Measurements from ENCODE around the gene CDH4. TPM values are rescaled to one million over a fixed set of nuclear protein-coding genes. Genes with fewer than 3 reads are reported as not detected.

CDH4 gene
- total and polyA plus RNA-seq, 4 donors = 0.06 to 0.10 TPM; not detected in 2

GRCh38 chr20:61722146-61722678, 470.2 kb downstream of the CDH4 start:
- intact Hi-C loops (cut with DNase I) = no loop called here

DNA sequence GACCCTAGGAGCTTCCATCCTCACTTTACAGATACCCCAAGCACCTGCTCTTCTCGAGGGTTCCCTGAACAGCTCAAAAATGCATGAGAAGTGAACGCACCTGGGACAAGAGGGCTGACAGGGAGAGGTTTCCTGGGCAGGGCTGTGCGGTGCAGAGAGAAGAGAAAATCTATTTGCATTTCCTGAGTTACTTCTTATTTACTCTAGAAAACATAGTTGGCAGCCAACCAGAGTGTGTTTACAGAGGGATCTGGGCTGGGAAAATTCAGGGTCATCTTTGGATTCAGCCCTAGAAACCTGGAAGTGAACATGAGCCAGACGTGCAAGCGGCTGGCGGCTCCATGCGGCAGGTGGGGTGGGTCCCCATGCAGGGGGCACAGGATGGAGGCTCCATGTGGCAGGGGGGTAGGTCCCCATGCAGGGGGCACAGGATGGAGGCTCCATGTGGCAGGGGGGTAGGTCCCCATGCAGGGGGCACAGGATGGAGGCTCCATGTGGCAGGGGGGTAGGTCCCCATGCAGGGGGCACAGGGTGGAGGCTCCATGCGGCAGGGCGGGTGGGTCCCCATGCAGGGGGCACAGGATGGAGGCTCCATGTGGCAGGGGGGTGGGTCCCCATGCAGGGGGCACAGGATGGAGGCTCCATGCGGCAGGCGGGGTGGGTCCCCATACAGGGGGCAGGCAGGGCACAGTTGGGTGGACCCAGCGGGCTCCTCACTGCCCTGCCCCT, 471.6 kb downstream of the CDH4 start:
- WGBS, 2 donors = 68 to 81% methylated on average over 12 of the region's 12 CpGs
- Histone ChIP-seq H3K9me3 (ENCODE audit: control insufficient read depth, low read length) (peaks cover 3% of the 10 kb centered on the region), H3K27ac (ENCODE audit: low read depth in 1 of 2, low read length in 2 of 2) (no peak overlapping the region), H3K27me3 (ENCODE audit: control insufficient read depth in 1 of 2, insufficient read depth in 2 of 2, low read length in 1 of 2) (no peaks in the 10 kb centered on the region), H3K4me3 (ENCODE audit: low read length in 2 of 2) (no peak overlapping the region), H3K36me3 (ENCODE audit: control insufficient read depth in 1 of 2, insufficient read depth in 2 of 2, low read length in 1 of 2) (no peaks in the 10 kb centered on the region), H3K4me1 (ENCODE audit: control insufficient read depth in 1 of 2, insufficient read depth in 2 of 2, low read length in 2 of 2) (no peaks in the 10 kb centered on the region)
- intact Hi-C loops (cut with DNase I) = no loop called here
- DNase-seq (no peak), ATAC-seq (ENCODE audit: low FRiP score) (no peak)

More at GRCh38 chr20:61722146-61722678, 470.2 kb downstream of the CDH4 start:
- no peak overlapping the region for H3K4me3 ChIP-seq (ENCODE audit: low read length in 2 of 2)
- H3K36me3 ChIP-seq (ENCODE audit: control insufficient read depth in 1 of 2, insufficient read depth in 2 of 2, low read length in 1 of 2) = no peaks in the 10 kb centered on the region
- no peaks in the 10 kb centered on the region for H3K4me1 ChIP-seq (ENCODE audit: control insufficient read depth in 1 of 2, insufficient read depth in 2 of 2, low read length in 2 of 2)
- no peaks in the 10 kb centered on the region for H3K27me3 ChIP-seq (ENCODE audit: control insufficient read depth in 1 of 2, insufficient read depth in 2 of 2, low read length in 1 of 2)
- peaks cover 3% of the 10 kb centered on the region for H3K9me3 ChIP-seq (ENCODE audit: control insufficient read depth, low read length)
- no peak overlapping the region for H3K27ac ChIP-seq (ENCODE audit: low read depth in 1 of 2, low read length in 2 of 2)
- WGBS, 2 donors = 36 to 40% methylated on average over 8 of the region's 8 CpGs
- DNase-seq (no peak), ATAC-seq (ENCODE audit: low FRiP score) (no peak)

DNA sequence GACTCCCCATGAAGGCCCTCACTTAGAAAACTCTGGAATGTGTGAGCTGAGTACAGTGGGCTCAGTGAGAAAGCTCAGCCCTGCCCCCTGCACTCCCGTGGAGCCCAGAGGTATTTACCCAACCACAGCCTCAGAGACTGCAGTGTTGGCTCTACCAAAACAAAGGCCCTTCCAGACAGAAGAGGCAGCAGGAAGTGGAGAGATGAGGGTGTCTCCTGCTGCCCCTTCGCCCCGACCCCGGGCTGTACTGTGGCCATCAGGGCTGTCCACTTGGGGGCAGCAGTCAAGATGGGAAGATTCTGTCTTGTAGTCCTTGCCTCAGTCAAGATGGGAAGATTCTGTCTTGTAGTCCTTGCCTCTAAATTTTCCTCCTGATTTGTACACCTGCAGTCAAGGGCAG, 472.3 kb downstream of the CDH4 start:
- no peaks in the 10 kb centered on the region for H3K36me3 ChIP-seq (ENCODE audit: control insufficient read depth in 1 of 2, insufficient read depth in 2 of 2, low read length in 1 of 2)
- WGBS, 2 donors = 3% methylated on average over 4 of the region's 4 CpGs
- ATAC-seq (ENCODE audit: low FRiP score) (no peak), DNase-seq (no peak)
- H3K4me3 ChIP-seq (ENCODE audit: low read length in 2 of 2) = no peak overlapping the region
- H3K9me3 ChIP-seq (ENCODE audit: control insufficient read depth, low read length) = peaks cover 3% of the 10 kb centered on the region
- H3K4me1 ChIP-seq (ENCODE audit: control insufficient read depth in 1 of 2, insufficient read depth in 2 of 2, low read length in 2 of 2) = no peaks in the 10 kb centered on the region
- intact Hi-C loops (cut with DNase I) = no loop called here
- no peak overlapping the region for H3K27ac ChIP-seq (ENCODE audit: low read depth in 1 of 2, low read length in 2 of 2)
- H3K27me3 ChIP-seq (ENCODE audit: control insufficient read depth in 1 of 2, insufficient read depth in 2 of 2, low read length in 1 of 2) = no peaks in the 10 kb centered on the region

GRCh38 chr20:61725145-61725544, 473.1 kb downstream of the CDH4 start:
- ATAC-seq (ENCODE audit: low FRiP score) (no peak), DNase-seq (peak in 1 of 2 donors; percentile 39)
- no peaks in the 10 kb centered on the region for H3K4me1 ChIP-seq (ENCODE audit: control insufficient read depth in 1 of 2, insufficient read depth in 2 of 2, low read length in 2 of 2)
- H3K4me3 ChIP-seq (ENCODE audit: low read length in 2 of 2) = no peak overlapping the region
- intact Hi-C loops (cut with DNase I) = no loop called here
- no peaks in the 10 kb centered on the region for H3K36me3 ChIP-seq (ENCODE audit: control insufficient read depth in 1 of 2, insufficient read depth in 2 of 2, low read length in 1 of 2)
- no peak overlapping the region for H3K27ac ChIP-seq (ENCODE audit: low read depth in 1 of 2, low read length in 2 of 2)
- H3K9me3 ChIP-seq (ENCODE audit: control insufficient read depth, low read length) = peaks cover 3% of the 10 kb centered on the region
- no peaks in the 10 kb centered on the region for H3K27me3 ChIP-seq (ENCODE audit: control insufficient read depth in 1 of 2, insufficient read depth in 2 of 2, low read length in 1 of 2)
- WGBS, 2 donors = 93% methylated on average over 8 of the region's 8 CpGs

- Histone ChIP-seq H3K27ac (ENCODE audit: low read depth in 1 of 2, low read length in 2 of 2) (no peak overlapping the region), H3K4me1 (ENCODE audit: control insufficient read depth in 1 of 2, insufficient read depth in 2 of 2, low read length in 2 of 2) (no peaks in the 10 kb centered on the region), H3K27me3 (ENCODE audit: control insufficient read depth in 1 of 2, insufficient read depth in 2 of 2, low read length in 1 of 2) (no peaks in the 10 kb centered on the region), H3K9me3 (ENCODE audit: control insufficient read depth, low read length) (peaks cover 3% of the 10 kb centered on the region), H3K4me3 (ENCODE audit: low read length in 2 of 2) (no peak overlapping the region), H3K36me3 (ENCODE audit: control insufficient read depth in 1 of 2, insufficient read depth in 2 of 2, low read length in 1 of 2) (no peaks in the 10 kb centered on the region)
- 78 to 83% methylated on average over 8 of the region's 8 CpGs for WGBS, 2 donors
- no peak for ATAC-seq (ENCODE audit: low FRiP score)
- peak in 1 of 2 donors; percentile 54 for DNase-seq
- intact Hi-C loops (cut with DNase I) = no loop called here
These were observed 473.9 kb downstream of the CDH4 start for GRCh38 chr20:61725966-61726365.

DNA sequence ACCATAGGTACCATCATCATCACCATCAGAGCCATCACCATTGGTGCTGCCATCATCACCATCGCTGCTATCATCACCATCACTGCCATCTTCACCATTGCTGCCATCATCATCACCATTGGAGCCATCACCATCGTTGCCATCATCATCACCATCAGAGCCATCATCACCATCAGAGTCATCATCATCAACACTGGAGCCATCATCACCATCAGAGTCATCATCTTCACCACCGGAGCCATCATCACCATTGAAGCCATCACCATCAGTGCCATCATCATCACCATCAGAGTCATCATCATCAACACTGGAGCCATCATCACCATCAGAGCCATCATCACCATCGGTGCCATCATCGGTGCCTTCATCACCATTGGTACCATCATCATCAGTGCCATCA, 474.9 kb downstream of the CDH4 start:
- no peaks in the 10 kb centered on the region for H3K27me3 ChIP-seq (ENCODE audit: control insufficient read depth in 1 of 2, insufficient read depth in 2 of 2, low read length in 1 of 2)
- WGBS, 2 donors = 95 to 99% methylated on average over 5 of the region's 5 CpGs
- intact Hi-C loops (cut with DNase I) = no loop called here
- no peaks in the 10 kb centered on the region for H3K4me1 ChIP-seq (ENCODE audit: control insufficient read depth in 1 of 2, insufficient read depth in 2 of 2, low read length in 2 of 2)
- H3K4me3 ChIP-seq (ENCODE audit: low read length in 2 of 2) = no peak overlapping the region
- peaks cover 3% of the 10 kb centered on the region for H3K9me3 ChIP-seq (ENCODE audit: control insufficient read depth, low read length)
- ATAC-seq (ENCODE audit: low FRiP score) (no peak), DNase-seq (peak in 1 of 2 donors; percentile 8)
- no peak overlapping the region for H3K27ac ChIP-seq (ENCODE audit: low read depth in 1 of 2, low read length in 2 of 2)
- H3K36me3 ChIP-seq (ENCODE audit: control insufficient read depth in 1 of 2, insufficient read depth in 2 of 2, low read length in 1 of 2) = no peaks in the 10 kb centered on the region

DNA sequence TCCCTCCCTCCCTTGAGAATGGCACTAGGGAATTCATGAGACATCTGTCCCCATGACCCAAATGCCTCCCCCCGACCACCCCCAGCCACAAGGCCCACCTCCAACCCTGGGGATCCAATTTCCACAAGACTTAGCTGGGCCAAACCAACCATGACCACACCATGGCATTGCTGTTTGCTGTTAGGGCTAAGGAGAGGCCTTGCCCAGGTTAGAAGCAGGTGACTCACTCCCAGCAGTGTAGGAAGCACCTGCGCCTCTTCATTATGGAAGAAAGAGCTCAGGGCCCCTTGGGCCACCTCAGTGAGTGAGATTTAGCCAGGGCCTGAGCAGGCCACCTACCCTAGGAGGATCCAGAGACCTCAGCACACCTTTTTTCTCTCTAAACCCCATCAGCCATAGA, 475.7 kb downstream of the CDH4 start:
- 79 to 83% methylated on average over 2 of the region's 2 CpGs for WGBS, 2 donors

GRCh38 chr20:61728326-61728725, 476.3 kb downstream of the CDH4 start:
- Histone ChIP-seq H3K36me3 (ENCODE audit: control insufficient read depth in 1 of 2, insufficient read depth in 2 of 2, low read length in 1 of 2) (no peaks in the 10 kb centered on the region), H3K27ac (ENCODE audit: low read depth in 1 of 2, low read length in 2 of 2) (no peak overlapping the region), H3K27me3 (ENCODE audit: control insufficient read depth in 1 of 2, insufficient read depth in 2 of 2, low read length in 1 of 2) (no peaks in the 10 kb centered on the region), H3K4me1 (ENCODE audit: control insufficient read depth in 1 of 2, insufficient read depth in 2 of 2, low read length in 2 of 2) (no peaks in the 10 kb centered on the region), H3K9me3 (ENCODE audit: control insufficient read depth, low read length) (peaks cover 3% of the 10 kb centered on the region), H3K4me3 (ENCODE audit: low read length in 2 of 2) (no peak overlapping the region)
- DNase-seq (peak; percentile 12 to 31), ATAC-seq (ENCODE audit: low FRiP score) (no peak)
- WGBS, 2 donors = 83 to 87% methylated on average over 6 of the region's 6 CpGs
- intact Hi-C loops (cut with DNase I) = no loop called here

More for the DNA sequence above, 475.7 kb downstream of the CDH4 start:
- intact Hi-C loops (cut with DNase I) = no loop called here
- Histone ChIP-seq H3K9me3 (ENCODE audit: control insufficient read depth, low read length) (peaks cover 3% of the 10 kb centered on the region), H3K4me1 (ENCODE audit: control insufficient read depth in 1 of 2, insufficient read depth in 2 of 2, low read length in 2 of 2) (no peaks in the 10 kb centered on the region), H3K36me3 (ENCODE audit: control insufficient read depth in 1 of 2, insufficient read depth in 2 of 2, low read length in 1 of 2) (no peaks in the 10 kb centered on the region), H3K27ac (ENCODE audit: low read depth in 1 of 2, low read length in 2 of 2) (no peak overlapping the region), H3K4me3 (ENCODE audit: low read length in 2 of 2) (no peak overlapping the region), H3K27me3 (ENCODE audit: control insufficient read depth in 1 of 2, insufficient read depth in 2 of 2, low read length in 1 of 2) (no peaks in the 10 kb centered on the region)
- peak; percentile 6 to 13 for DNase-seq
- ATAC-seq (ENCODE audit: low FRiP score) = no peak
